GM12878 (cell line): ENCODE results near the gene SCAMP1. TPM values are rescaled to one million over a fixed set of nuclear protein-coding genes. Genes with fewer than 3 reads are reported as not detected.

Experiments
- ATAC-seq: fragments of 200-7000 bp; cut with Tn5 transposase; 3 replicates; pipeline ENCODE4 v1.9.1; 2020; ENCODE audit warnings: mild to moderate bottlenecking, moderate library complexity
- BruUV-seq: library from RNA; stranded (reverse); fragments of 400-500 nt; replicated peaks from 2 replicates; lab custom pipeline; 2021; lab: Mats Ljungman, UMichigan
- CTCF ChIA-PET: fragments of 300-600 bp; sonication (Branson Sonifier 250); formaldehyde crosslinking; extraction: SDS; loops from one replicate; lab custom pipeline; 2021; ENCODE audit warnings: inconsistent platforms; lab: Yijun Ruan, JAX
- POLR2A ChIA-PET: fragments of 350-600 bp; formaldehyde crosslinking; extraction: SDS; loops from one replicate; lab custom pipeline; 2021; ENCODE audit warnings: inconsistent platforms; lab: Charles Lee
- RAD21 ChIA-PET: fragments of 300-600 bp; sonication (Branson Sonifier 250); formaldehyde crosslinking; loops from one replicate; lab custom pipeline; 2023; ENCODE audit warnings: antibody characterized with exemption; ENCODE audit not compliant: unreplicated experiment; lab: Charles Lee
- SMC1A ChIA-PET: fragments of 300-600 bp; sonication (Branson Sonifier 250); formaldehyde crosslinking; loops from one replicate; lab custom pipeline; 2023; ENCODE audit not compliant: unreplicated experiment, uncharacterized antibody; lab: Charles Lee
- DNase-seq: peaks from one replicate; pipeline ENCODE4 v3.0.0-alpha.2; 2011; ENCODE audit warnings: low read depth, low spot score
- FAIRE-seq: peaks from 3 replicates; lab custom pipeline; 2011; peaks lifted over from hg19 to GRCh38; lab: Jason Lieb, UNC
- H2AFZ ChIP-seq: 2 replicates; pipeline ENCODE4 v1.6.0; 2011; ENCODE audit warnings: low read depth, low read length, control low read depth; ENCODE audit not compliant: control insufficient read depth
- H3K27ac ChIP-seq: 2 replicates; pipeline ENCODE4 v1.5.1; 2011; ENCODE audit warnings: control low read depth; ENCODE audit not compliant: control insufficient read depth, insufficient read depth
- H3K27me3 ChIP-seq, 2 experiments: replicated peaks in 1 of 2; 2 replicates each; pipeline versions ENCODE4 v1.6.0 to v1.6.1; 2011; ENCODE audit warnings: low read length in 1 of 2; ENCODE audit not compliant: control insufficient read depth in 2 of 2, insufficient read depth in 2 of 2
- H3K36me3 ChIP-seq, 2 experiments: 2 replicates each; pipeline ENCODE4 v1.5.1; 2011; ENCODE audit warnings: low read length in 1 of 2; ENCODE audit not compliant: control insufficient read depth in 2 of 2, insufficient read depth in 2 of 2
- H3K4me1 ChIP-seq: 2 replicates; pipeline ENCODE4 v1.6.1; 2011; ENCODE audit warnings: mild to moderate bottlenecking, low read length, moderate library complexity, mixed read lengths; ENCODE audit not compliant: control insufficient read depth, insufficient read depth
- H3K4me2 ChIP-seq: 2 replicates; pipeline ENCODE4 v1.6.0; 2011; ENCODE audit warnings: control low read depth; ENCODE audit not compliant: control insufficient read depth, insufficient read depth
- H3K4me3 ChIP-seq: fragments of 200-600 bp; sonication (generic); 2 replicates; pipeline ENCODE4 v1.5.1; 2016
- H3K79me2 ChIP-seq: 2 replicates; pipeline ENCODE4 v1.6.0; 2011; ENCODE audit warnings: low read length; ENCODE audit not compliant: control insufficient read depth, insufficient read depth
- H3K9ac ChIP-seq: 2 replicates; pipeline ENCODE4 v1.8.0; 2011; ENCODE audit warnings: low read length, control low read depth, mixed read lengths; ENCODE audit not compliant: control insufficient read depth, insufficient read depth
- H3K9me3 ChIP-seq: replicated peaks from 3 replicates; pipeline ENCODE4 v1.5.1; 2011; ENCODE audit warnings: mild to moderate bottlenecking, low read length; ENCODE audit not compliant: control insufficient read depth, insufficient read depth
- H4K20me1 ChIP-seq: 2 replicates; pipeline ENCODE4 v1.6.0; 2011; ENCODE audit not compliant: control insufficient read depth, insufficient read depth
- ATF7 ChIP-seq: fragments of 450-650 bp; IDR thresholded peaks from 2 replicates; pipeline ENCODE4 v1.6.1; 2016; ENCODE audit warnings: low read depth, mild to moderate bottlenecking
- BACH1 ChIP-seq: fragments of 450-650 bp; IDR thresholded peaks from 2 replicates; pipeline ENCODE4 v1.6.1; 2017; ENCODE audit warnings: mild to moderate bottlenecking, borderline replicate concordance
- BCL11A ChIP-seq: IDR thresholded peaks from 2 replicates; pipeline ENCODE4 v1.6.1; 2011; ENCODE audit warnings: low read depth, low read length
- CREB1 ChIP-seq: IDR thresholded peaks from 2 replicates; pipeline ENCODE4 v1.6.1; 2012; ENCODE audit warnings: low read depth, mild to moderate bottlenecking, inconsistent platforms
- E2F8 ChIP-seq: fragments of 450-650 bp; IDR thresholded peaks from 2 replicates; pipeline ENCODE4 v1.6.1; 2018; ENCODE audit warnings: mild to moderate bottlenecking, low read depth, moderate library complexity; ENCODE audit not compliant: partially characterized antibody
- FOS ChIP-seq: IDR thresholded peaks from 3 replicates; pipeline ENCODE4 v1.6.1; 2011; ENCODE audit warnings: borderline replicate concordance; ENCODE audit not compliant: insufficient read length; ENCODE audit errors: extremely low read depth
- GABPA ChIP-seq: IDR thresholded peaks from 2 replicates; pipeline ENCODE4 v1.6.1; 2014; ENCODE audit warnings: antibody characterized with exemption, low read depth, mild to moderate bottlenecking, inconsistent platforms
- HDAC6 ChIP-seq: fragments of 200-600 bp; sonication (generic); IDR thresholded peaks from one replicate; pipeline ENCODE4 v1.8.0; 2017; ENCODE audit warnings: antibody characterized with exemption; ENCODE audit not compliant: unreplicated experiment
- JUNB ChIP-seq: IDR thresholded peaks from 2 replicates; pipeline ENCODE4 v1.6.1; 2016; ENCODE audit warnings: antibody characterized with exemption, mild to moderate bottlenecking
- MTA3 ChIP-seq: IDR thresholded peaks from 2 replicates; pipeline ENCODE4 v1.6.1; 2012; ENCODE audit warnings: low read length, inconsistent platforms, borderline replicate concordance
- NR2F1 ChIP-seq: fragments of 450-650 bp; conservative IDR thresholded peaks from 2 replicates; pipeline ENCODE4 v1.6.1; 2017; ENCODE audit warnings: mild to moderate bottlenecking
- RBBP5 ChIP-seq: fragments of 200-600 bp; sonication (generic); conservative IDR thresholded peaks from 2 replicates; pipeline ENCODE4 v1.6.1; 2016
- SMAD5 ChIP-seq: IDR thresholded peaks from 2 replicates; pipeline ENCODE4 v1.6.1; 2016; ENCODE audit warnings: antibody characterized with exemption, low read depth
- SMC3 ChIP-seq: IDR thresholded peaks from 2 replicates; pipeline ENCODE4 v1.6.1; 2011; ENCODE audit warnings: low read length, improper control_type of control experiment, borderline replicate concordance
- TAF1 ChIP-seq: IDR thresholded peaks from 2 replicates; pipeline ENCODE4 v1.6.1; 2011; ENCODE audit warnings: mild to moderate bottlenecking, low read depth, low read length, borderline replicate concordance
- TCF3 ChIP-seq: IDR thresholded peaks from 2 replicates; pipeline ENCODE4 v1.6.1; 2012; ENCODE audit warnings: low read depth, mild to moderate bottlenecking, low read length, borderline replicate concordance; ENCODE audit not compliant: insufficient read depth
- YY1 ChIP-seq: IDR thresholded peaks from 2 replicates; pipeline ENCODE4 v1.6.1; 2011; ENCODE audit warnings: low read depth, mild to moderate bottlenecking, low read length
- ZNF24 ChIP-seq: fragments of 450-650 bp; IDR thresholded peaks from 2 replicates; pipeline ENCODE4 v1.6.1; 2017; ENCODE audit warnings: antibody characterized with exemption, mild to moderate bottlenecking
- WGBS: methylation state at CpG from one replicate; pipeline ENCODE4 v1.1.6; 2016; ENCODE audit warnings: low lambda C conversion rate; ENCODE audit not compliant: insufficient replicate concordance, insufficient coverage; ENCODE audit errors: missing lambda C conversion rate; 5-methylcytosine and 5-hydroxymethylcytosine counted together
- in situ Hi-C: fragments of 300-500 bp; cut with MboI; formaldehyde crosslinking; loops from 9 replicates; pipeline ENCODE4 v1.14.3; 2018; ENCODE audit warnings: mixed read lengths
- intact Hi-C: fragments of 100-400 bp; cut with micrococcal nuclease; formaldehyde crosslinking; loops from one replicate; pipeline ENCODE4 v1.14.2; 2022; ENCODE audit not compliant: unreplicated experiment
- polyA plus RNA-seq, 11 experiments: library from polyadenylated mRNA; depleted of rRNA in 4 of 11; unstranded in 6 of 11; stranded (reverse) in 5 of 11; fragments of >200 nt; fragmentation: Nextera tagmentation in 4 of 11; fragmentation: Illumina TruSeq in 1 of 11; extraction: Ambion mirVana in 4 of 11; extraction: Trizol in 1 of 11; gene quantifications; 1 replicate in 1 of 11; 2 replicates in 10 of 11; pipeline versions ENCODE4 v1.2.1 to v1.2.3, GENCODE V29; 2011 to 2016; ENCODE audit warnings: inconsistent platforms in 2 of 11, missing spikeins in 2 of 11, low read depth in 1 of 11
- total RNA-seq, 4 experiments: library from RNA; depleted of rRNA in 3 of 4; stranded (reverse); fragments of >200 nt in 3 of 4; fragmentation: Illumina TruSeq in 1 of 4; extraction: Trizol in 1 of 4; gene quantifications; 2 replicates each; pipeline versions ENCODE4 v1.2.1 to v1.2.3, GENCODE V29; 2013 to 2021
- TF ChIP-seq, protein P1 (sequence below): IDR thresholded peaks from 2 replicates; pipeline ENCODE4 v1.6.1; 2012; ENCODE audit warnings: low read depth, low read length, improper control_type of control experiment
- TF ChIP-seq, protein P2 (sequence below): fragments of 450-650 bp; IDR thresholded peaks from 2 replicates; pipeline ENCODE4 v1.6.1; 2014; ENCODE audit warnings: mild to moderate bottlenecking

SCAMP1 gene
- total and polyA plus RNA-seq, 10 of the 15 experiments (the other 5 are each of a cell fraction or from before 2014, with no cell fraction given) = 6.4 to 27.9 (median 20.0) TPM

- TF ChIP-seq, protein P1, sequence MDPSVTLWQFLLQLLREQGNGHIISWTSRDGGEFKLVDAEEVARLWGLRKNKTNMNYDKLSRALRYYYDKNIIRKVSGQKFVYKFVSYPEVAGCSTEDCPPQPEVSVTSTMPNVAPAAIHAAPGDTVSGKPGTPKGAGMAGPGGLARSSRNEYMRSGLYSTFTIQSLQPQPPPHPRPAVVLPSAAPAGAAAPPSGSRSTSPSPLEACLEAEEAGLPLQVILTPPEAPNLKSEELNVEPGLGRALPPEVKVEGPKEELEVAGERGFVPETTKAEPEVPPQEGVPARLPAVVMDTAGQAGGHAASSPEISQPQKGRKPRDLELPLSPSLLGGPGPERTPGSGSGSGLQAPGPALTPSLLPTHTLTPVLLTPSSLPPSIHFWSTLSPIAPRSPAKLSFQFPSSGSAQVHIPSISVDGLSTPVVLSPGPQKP = no peak
- TF ChIP-seq MTA3 = no peak
These were observed 146.0 kb downstream of the SCAMP1 start (continued) for GRCh38 chr5:78506261-78507024.

DNA sequence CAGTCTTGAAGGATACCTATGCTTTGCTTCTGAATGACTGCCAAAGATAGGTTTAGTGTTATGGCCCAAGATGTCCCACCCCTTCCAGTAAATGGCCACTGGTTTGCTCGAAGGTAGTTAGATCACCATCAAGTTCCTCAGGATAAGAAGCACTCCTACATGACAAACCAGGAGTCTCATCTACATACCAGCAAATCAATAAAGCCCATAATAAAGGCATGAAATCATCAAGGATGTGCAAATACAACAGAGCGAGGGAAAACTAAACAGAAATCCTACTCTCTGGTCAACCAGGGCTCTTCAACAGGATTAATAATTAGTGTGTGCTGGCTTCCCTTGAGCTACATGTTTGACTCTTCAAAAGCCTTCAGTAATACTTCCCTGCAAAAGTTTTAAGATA is 147.1 kb downstream of the SCAMP1 start:
- BruUV-seq = no TSS peak
- Histone ChIP-seq H3K9me3 (no peaks in the 10 kb centered on the region), H3K27me3 (no peaks in the 10 kb centered on the region), H3K79me2 (no peaks in the 10 kb centered on the region; the same call in 1 of the 2 replicates), H3K4me2 (no peak overlapping the region), H3K4me1 (peaks cover 9% of the 10 kb centered on the region), H3K4me3 (no peak overlapping the region), H3K36me3 (peaks cover 0 to 9% of the 10 kb centered on the region in 2 experiments; a peak in 2 of 4 replicates), H4K20me1 (0 out of 2 replicates have a peak, but pooled peaks cover 5% of the 10 kb centered on the region), H2AFZ (no peak overlapping the region), H3K27ac (no peak overlapping the region), H3K9ac (no peak overlapping the region)
- ChIA-PET POLR2A (no interaction called here), RAD21 (no interaction called here), CTCF (interaction anchor here (1.0 to 1.8 kb wide), 3 partner anchors 10 to 187 kb away, joined by 3 to 4 read pairs (median 4); no protein-coding TSS in a partner anchor), SMC1A (interaction anchor here (0.7 to 1.5 kb wide), 5 partner anchors 9 to 211 kb away, joined by 3 to 6 read pairs (median 4); no protein-coding TSS in a partner anchor)
- 93% methylated on average over 2 of the region's 2 CpGs for WGBS
- in situ Hi-C loops (no loop called here), intact Hi-C loops (no loop called here)
- no peak for ATAC-seq
- DNase-seq = no peak
- no peak for FAIRE-seq
- TF ChIP-seq NR2F1 (no peak), E2F8 (no peak), SMC3 (no peak), SMAD5 (no peak), HDAC6 (no peak), TAF1 (no peak), JUNB (no peak), RBBP5 (no peak), ZNF24 (no peak), FOS (no peak), BACH1 (no peak), ATF7 (no peak), GABPA (no peak), TCF3 (no peak), BCL11A (no peak), YY1 (no peak), CREB1 (no peak)
- TF ChIP-seq, protein P2, sequence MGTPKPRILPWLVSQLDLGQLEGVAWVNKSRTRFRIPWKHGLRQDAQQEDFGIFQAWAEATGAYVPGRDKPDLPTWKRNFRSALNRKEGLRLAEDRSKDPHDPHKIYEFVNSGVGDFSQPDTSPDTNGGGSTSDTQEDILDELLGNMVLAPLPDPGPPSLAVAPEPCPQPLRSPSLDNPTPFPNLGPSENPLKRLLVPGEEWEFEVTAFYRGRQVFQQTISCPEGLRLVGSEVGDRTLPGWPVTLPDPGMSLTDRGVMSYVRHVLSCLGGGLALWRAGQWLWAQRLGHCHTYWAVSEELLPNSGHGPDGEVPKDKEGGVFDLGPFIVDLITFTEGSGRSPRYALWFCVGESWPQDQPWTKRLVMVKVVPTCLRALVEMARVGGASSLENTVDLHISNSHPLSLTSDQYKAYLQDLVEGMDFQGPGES = no peak
